Keratinocyte (primary cell): ENCODE data around the gene DIPK1A.

Source experiments
- CTCF ChIP-seq, 3 experiments: IDR thresholded peaks in 1 of 3; conservative IDR thresholded peaks in 1 of 3; optimal IDR thresholded peaks in 1 of 3; 2 replicates in 2 of 3; 3 replicates in 1 of 3; pipeline versions ENCODE3 to v1.5.1; 2011; ENCODE audit warnings: low read length in 3 of 3, mild to moderate bottlenecking in 3 of 3, moderate library complexity in 2 of 3, control low read depth in 1 of 3, inconsistent platforms in 1 of 3; ENCODE audit not compliant: insufficient read depth in 2 of 3; ENCODE audit errors: extremely low read depth in 1 of 3
- EZH2 ChIP-seq: IDR thresholded peaks from one replicate; pipeline ENCODE4 v1.6.1; 2012; ENCODE audit warnings: inconsistent platforms, mild to moderate bottlenecking, low read length, moderate library complexity

GRCh38 chr1:92927870-92928269 lies 33.4 kb downstream of the DIPK1A start:
- TF ChIP-seq CTCF (optimal IDR thresholded peaks at IDR 0.05 in 1 of 3, IDR thresholded peaks at IDR 0.05 in 1 of 3, conservative IDR thresholded peaks at IDR 0.05 in 1 of 3; ENCODE audit: extremely low read depth in 1 of 3, insufficient read depth in 2 of 3, low read length in 3 of 3) (no peak), EZH2 (no peak)
